ENCODE measurements around the gene KRT77.

DNA sequence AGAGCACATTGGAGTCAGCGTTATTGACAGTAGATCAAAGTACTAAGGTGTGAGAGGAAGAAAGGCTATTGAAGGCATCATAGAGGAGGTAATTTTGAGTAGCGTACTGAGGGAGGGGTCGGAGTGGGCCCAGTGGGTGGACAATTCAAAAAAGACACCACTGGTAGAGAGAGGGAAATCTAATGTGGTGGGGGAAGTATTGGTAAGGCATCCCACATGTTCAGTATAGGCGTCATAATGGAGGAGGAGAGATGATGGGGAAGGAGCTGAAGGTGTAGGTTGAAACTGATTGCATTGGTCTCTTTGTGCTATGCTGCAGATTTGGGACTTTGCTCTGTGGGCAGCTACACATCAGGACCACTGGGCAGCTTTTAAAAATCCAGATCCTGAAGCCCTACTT lies 23.7 kb upstream of the KRT77 start:
- TF ChIP-seq, protein P1, sequence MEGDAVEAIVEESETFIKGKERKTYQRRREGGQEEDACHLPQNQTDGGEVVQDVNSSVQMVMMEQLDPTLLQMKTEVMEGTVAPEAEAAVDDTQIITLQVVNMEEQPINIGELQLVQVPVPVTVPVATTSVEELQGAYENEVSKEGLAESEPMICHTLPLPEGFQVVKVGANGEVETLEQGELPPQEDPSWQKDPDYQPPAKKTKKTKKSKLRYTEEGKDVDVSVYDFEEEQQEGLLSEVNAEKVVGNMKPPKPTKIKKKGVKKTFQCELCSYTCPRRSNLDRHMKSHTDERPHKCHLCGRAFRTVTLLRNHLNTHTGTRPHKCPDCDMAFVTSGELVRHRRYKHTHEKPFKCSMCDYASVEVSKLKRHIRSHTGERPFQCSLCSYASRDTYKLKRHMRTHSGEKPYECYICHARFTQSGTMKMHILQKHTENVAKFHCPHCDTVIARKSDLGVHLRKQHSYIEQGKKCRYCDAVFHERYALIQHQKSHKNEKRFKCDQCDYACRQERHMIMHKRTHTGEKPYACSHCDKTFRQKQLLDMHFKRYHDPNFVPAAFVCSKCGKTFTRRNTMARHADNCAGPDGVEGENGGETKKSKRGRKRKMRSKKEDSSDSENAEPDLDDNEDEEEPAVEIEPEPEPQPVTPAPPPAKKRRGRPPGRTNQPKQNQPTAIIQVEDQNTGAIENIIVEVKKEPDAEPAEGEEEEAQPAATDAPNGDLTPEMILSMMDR (IDR thresholded peaks at IDR 0.05; ENCODE audit: poor library complexity, severe bottlenecking) = no peak
- TF ChIP-seq REST (IDR thresholded peaks at IDR 0.05; ENCODE audit: borderline replicate concordance) = no peak
- TF ChIP-seq EP300 (conservative IDR thresholded peaks at IDR 0.05; ENCODE audit: poor library complexity, severe bottlenecking) = no peak
- TF ChIP-seq EZH2 (IDR thresholded peaks at IDR 0.05; ENCODE audit: borderline replicate concordance, insufficient read depth, low read length, poor library complexity, severe bottlenecking) = no peak

Measured in neural cell (in vitro differentiated cells).